CD8-positive, alpha-beta memory T cell (primary cell): ENCODE data around the gene DZIP1L. TPM values are rescaled to one million over a fixed set of nuclear protein-coding genes. Genes with fewer than 3 reads are reported as not detected.

Source experiments
- CTCF ChIA-PET: fragments of 350-600 bp; sonication (Branson Sonifier 250); formaldehyde crosslinking; loops from one replicate; lab custom pipeline; 2021; ENCODE audit warnings: antibody characterized with exemption; lab: Charles Lee
- POLR2A ChIA-PET: fragments of 350-600 bp; sonication (Branson Sonifier 250); formaldehyde crosslinking; loops from one replicate; lab custom pipeline; 2021; ENCODE audit warnings: antibody characterized with exemption; lab: Charles Lee
- DNase-seq, 5 donors: peaks; one replicate each; pipeline versions ENCODE4 v3.0.0 to v3.0.0-alpha.2; 2020 to 2022; ENCODE audit warnings: mixed read lengths in 1 of 5
- H3K27ac ChIP-seq: one replicate; pipeline ENCODE4 v1.7.0; 2013; ENCODE audit warnings: low read depth, mild to moderate bottlenecking, low read length, moderate library complexity
- H3K27me3 ChIP-seq: 2 replicates; pipeline ENCODE4 v1.7.0; 2013; ENCODE audit warnings: low read length, mild to moderate bottlenecking; ENCODE audit not compliant: insufficient read depth, poor library complexity, severe bottlenecking
- H3K36me3 ChIP-seq: 2 replicates; pipeline ENCODE4 v1.7.0; 2013; ENCODE audit warnings: mild to moderate bottlenecking, low read length, moderate library complexity; ENCODE audit not compliant: insufficient read depth
- H3K4me1 ChIP-seq: 2 replicates; pipeline ENCODE4 v1.7.0; 2013; ENCODE audit warnings: mild to moderate bottlenecking, low read length, moderate library complexity; ENCODE audit not compliant: insufficient read depth
- H3K4me3 ChIP-seq: 2 replicates; pipeline ENCODE4 v1.7.0; 2013; ENCODE audit warnings: mild to moderate bottlenecking, low read length
- H3K9me3 ChIP-seq: 2 replicates; pipeline ENCODE4 v1.7.0; 2013; ENCODE audit warnings: mild to moderate bottlenecking, low read length
- H3K27ac Mint-ChIP-seq, 8 donors: one replicate each; pipeline ENCODE4 v1.8.0; 2020 to 2021; ENCODE audit warnings: mixed read lengths in 8 of 8, mild to moderate bottlenecking in 6 of 8, inconsistent platforms in 3 of 8, moderate library complexity in 3 of 8
- H3K27me3 Mint-ChIP-seq, 2 donors: one replicate each; pipeline ENCODE4 v1.8.0; 2020 to 2021; ENCODE audit warnings: mixed read lengths in 2 of 2, mild to moderate bottlenecking in 1 of 2, moderate library complexity in 1 of 2
- H3K36me3 Mint-ChIP-seq, 3 donors: one replicate each; pipeline ENCODE4 v1.8.0; 2020 to 2021; ENCODE audit warnings: mixed read lengths in 3 of 3, inconsistent platforms in 1 of 3, mild to moderate bottlenecking in 1 of 3
- H3K4me1 Mint-ChIP-seq, 3 donors: one replicate each; pipeline ENCODE4 v1.8.0; 2020 to 2021; ENCODE audit warnings: mixed read lengths in 3 of 3, inconsistent platforms in 1 of 3, mild to moderate bottlenecking in 1 of 3
- H3K4me3 Mint-ChIP-seq, 7 donors: one replicate each; pipeline ENCODE4 v1.8.0; 2020 to 2021; ENCODE audit warnings: mixed read lengths in 7 of 7, mild to moderate bottlenecking in 6 of 7, moderate library complexity in 4 of 7, inconsistent platforms in 2 of 7
- H3K9me3 Mint-ChIP-seq, 5 donors: one replicate each; pipeline ENCODE4 v1.8.0; 2020 to 2022; ENCODE audit warnings: mixed read lengths in 5 of 5, mild to moderate bottlenecking in 3 of 5, moderate library complexity in 2 of 5, inconsistent platforms in 1 of 5
- polyA plus RNA-seq: library from polyadenylated mRNA; unstranded; fragments of 300-500 nt; fragmentation: Illumina TruSeq; gene quantifications from one replicate; pipeline ENCODE4 v1.2.3, GENCODE V29; 2021
- total RNA-seq, 2 experiments: library from RNA; stranded (reverse); gene quantifications; one replicate each; pipeline ENCODE4 v1.2.3, GENCODE V29; 2021

Gene DZIP1L
- total and polyA plus RNA-seq, 3 experiments from 2014 or later: 0.20 TPM; not detected in 2

DNA sequence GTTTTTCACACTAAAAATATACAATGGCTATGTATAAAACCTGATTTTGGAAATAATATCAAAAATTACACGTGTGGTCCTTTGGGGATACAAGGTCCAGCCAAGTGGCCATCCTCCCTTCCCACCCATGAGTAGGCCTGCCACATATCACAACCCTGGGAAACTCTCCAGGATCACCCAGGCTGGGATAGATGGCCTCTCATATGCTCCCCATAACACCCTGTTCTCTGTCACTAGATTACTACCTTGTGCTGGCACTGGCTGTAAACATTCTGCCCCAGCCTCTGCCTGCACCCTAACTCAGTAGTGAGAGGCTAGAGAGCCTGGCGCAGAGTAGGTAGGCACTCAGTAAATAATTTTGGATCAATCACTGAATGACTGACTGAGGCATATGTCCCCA lies 53.4 kb downstream of the DZIP1L start:
- Histone ChIP-seq H3K4me1 (no peaks in the 10 kb centered on the region), H3K27me3 (no peaks in the 10 kb centered on the region), H3K4me3 (no peak overlapping the region), H3K27ac (no peak overlapping the region), H3K9me3 (no peaks in the 10 kb centered on the region), H3K36me3 (no peaks in the 10 kb centered on the region)
- Mint-ChIP-seq H3K27ac (no peak overlapping the region), H3K36me3 (no peaks in the 10 kb centered on the region), H3K4me3 (no peak overlapping the region), H3K9me3 (no peaks in the 10 kb centered on the region), H3K4me1 (no peaks in the 10 kb centered on the region), H3K27me3 (peaks cover 2 to 4% of the 10 kb centered on the region in 2 donors)
- ChIA-PET POLR2A (no interaction called here), CTCF (no interaction called here)
- DNase-seq: no peak

GRCh38 chr3:138060792-138061191 lies 54.6 kb downstream of the DZIP1L start:
- CTCF ChIA-PET: no interaction called here
- DNase-seq: no peak
- H3K27me3 ChIP-seq: no peaks in the 10 kb centered on the region
- POLR2A ChIA-PET: no interaction called here
- Mint-ChIP-seq H3K9me3 (no peaks in the 10 kb centered on the region), H3K27me3 (peaks cover 2 to 4% of the 10 kb centered on the region in 2 donors), H3K4me1 (no peaks in the 10 kb centered on the region), H3K4me3 (no peak overlapping the region), H3K27ac (peak overlapping the region in 1 of 8 donors; percentile 58), H3K36me3 (no peaks in the 10 kb centered on the region)
- H3K36me3 ChIP-seq: no peaks in the 10 kb centered on the region
- H3K9me3 ChIP-seq: no peaks in the 10 kb centered on the region
- no peaks in the 10 kb centered on the region for H3K4me1 ChIP-seq
- H3K4me3 ChIP-seq: no peak overlapping the region
- no peak overlapping the region for H3K27ac ChIP-seq

DNA sequence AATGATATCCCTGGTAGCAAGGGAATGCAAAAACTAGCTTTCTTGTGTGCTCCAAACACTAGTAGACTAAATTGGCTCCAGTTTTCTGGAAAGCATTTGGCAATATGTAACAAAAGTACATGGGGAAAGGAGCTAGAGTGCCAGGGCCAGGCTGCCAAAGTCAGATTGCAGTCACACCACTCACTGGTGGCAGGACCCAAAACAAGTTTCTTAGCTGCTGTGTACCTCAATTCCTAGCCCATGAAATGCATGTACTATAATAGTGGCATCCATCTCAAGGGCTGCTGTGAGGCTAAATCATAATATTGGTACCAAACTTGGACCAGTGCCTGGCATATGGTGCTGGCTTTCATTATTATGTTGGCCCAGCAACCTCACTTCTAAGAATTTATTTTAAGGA lies 56.1 kb downstream of the DZIP1L start:
- Histone ChIP-seq H3K27ac (no peak overlapping the region), H3K36me3 (no peaks in the 10 kb centered on the region), H3K4me1 (no peaks in the 10 kb centered on the region), H3K9me3 (no peaks in the 10 kb centered on the region), H3K27me3 (no peaks in the 10 kb centered on the region), H3K4me3 (no peak overlapping the region)
- Mint-ChIP-seq H3K27ac (no peak overlapping the region), H3K4me1 (no peaks in the 10 kb centered on the region), H3K27me3 (peaks cover 3 to 16% of the 10 kb centered on the region in 2 donors), H3K4me3 (no peak overlapping the region), H3K36me3 (no peaks in the 10 kb centered on the region), H3K9me3 (no peaks in the 10 kb centered on the region)
- ChIA-PET CTCF (no interaction called here), POLR2A (no interaction called here)
- DNase-seq: no peak

GRCh38 chr3:138057384-138057783 lies 58.0 kb downstream of the DZIP1L start:
- POLR2A ChIA-PET: no interaction called here
- CTCF ChIA-PET: no interaction called here
- no peaks in the 10 kb centered on the region for H3K4me1 ChIP-seq
- Mint-ChIP-seq H3K4me1 (no peaks in the 10 kb centered on the region), H3K27me3 (peaks cover 8 to 33% of the 10 kb centered on the region in 2 donors), H3K36me3 (no peaks in the 10 kb centered on the region), H3K9me3 (peaks cover 0 to 2% (median 0%) of the 10 kb centered on the region in 5 donors), H3K4me3 (no peak overlapping the region), H3K27ac (no peak overlapping the region)
- H3K36me3 ChIP-seq: no peaks in the 10 kb centered on the region
- no peak overlapping the region for H3K27ac ChIP-seq
- no peak overlapping the region for H3K4me3 ChIP-seq
- no peaks in the 10 kb centered on the region for H3K9me3 ChIP-seq
- DNase-seq: no peak
- H3K27me3 ChIP-seq: no peaks in the 10 kb centered on the region

DNA sequence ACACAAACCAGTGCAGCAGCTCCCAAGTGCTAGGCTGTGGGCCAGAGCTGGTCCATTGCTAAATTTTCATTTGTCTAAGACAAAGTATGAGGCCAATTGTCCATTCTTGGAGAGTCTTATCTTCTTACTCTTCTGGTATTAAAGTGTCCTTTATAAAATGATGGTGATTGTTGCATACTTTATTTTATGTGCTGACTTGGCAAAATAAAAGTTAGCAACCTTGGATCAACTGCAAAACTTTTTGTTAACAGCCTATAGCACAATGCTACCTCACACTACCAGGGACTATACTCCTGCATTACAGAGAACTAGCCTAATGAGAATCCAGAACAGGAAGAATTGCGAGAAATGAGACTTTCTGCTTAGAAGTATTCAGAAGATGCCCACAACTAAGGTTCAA lies 61.4 kb downstream of the DZIP1L start:
- H3K4me3 ChIP-seq: no peak overlapping the region
- H3K4me1 ChIP-seq: no peaks in the 10 kb centered on the region
- no peak overlapping the region for H3K27ac ChIP-seq
- Mint-ChIP-seq H3K9me3 (peaks cover 0 to 5% (median 0%) of the 10 kb centered on the region in 5 donors), H3K4me1 (no peaks in the 10 kb centered on the region), H3K27me3 (peaks cover 8 to 35% of the 10 kb centered on the region in 2 donors), H3K27ac (no peak overlapping the region), H3K36me3 (no peaks in the 10 kb centered on the region), H3K4me3 (no peak overlapping the region)
- H3K27me3 ChIP-seq: no peaks in the 10 kb centered on the region
- CTCF ChIA-PET: no interaction called here
- H3K9me3 ChIP-seq: no peaks in the 10 kb centered on the region
- H3K36me3 ChIP-seq: no peaks in the 10 kb centered on the region
- POLR2A ChIA-PET: no interaction called here
- DNase-seq: no peak

- Histone ChIP-seq H3K4me3 (no peak overlapping the region), H3K9me3 (no peaks in the 10 kb centered on the region), H3K27me3 (no peaks in the 10 kb centered on the region), H3K27ac (no peak overlapping the region), H3K4me1 (no peaks in the 10 kb centered on the region), H3K36me3 (no peaks in the 10 kb centered on the region)
- H3K4me1 Mint-ChIP-seq: no peaks in the 10 kb centered on the region
- DNase-seq: no peak
- H3K4me3 Mint-ChIP-seq: no peak overlapping the region
- CTCF ChIA-PET: no interaction called here
- POLR2A ChIA-PET: no interaction called here
- H3K27ac Mint-ChIP-seq: peak overlapping the region in 1 of 8 donors; percentile 80
- H3K27me3 Mint-ChIP-seq: peaks cover 8 to 32% of the 10 kb centered on the region in 2 donors
- peaks cover 0 to 5% (median 2%) of the 10 kb centered on the region in 5 donors for H3K9me3 Mint-ChIP-seq
- H3K36me3 Mint-ChIP-seq: no peaks in the 10 kb centered on the region
These were observed 63.2 kb downstream of the DZIP1L start for GRCh38 chr3:138051947-138052802.

DNA sequence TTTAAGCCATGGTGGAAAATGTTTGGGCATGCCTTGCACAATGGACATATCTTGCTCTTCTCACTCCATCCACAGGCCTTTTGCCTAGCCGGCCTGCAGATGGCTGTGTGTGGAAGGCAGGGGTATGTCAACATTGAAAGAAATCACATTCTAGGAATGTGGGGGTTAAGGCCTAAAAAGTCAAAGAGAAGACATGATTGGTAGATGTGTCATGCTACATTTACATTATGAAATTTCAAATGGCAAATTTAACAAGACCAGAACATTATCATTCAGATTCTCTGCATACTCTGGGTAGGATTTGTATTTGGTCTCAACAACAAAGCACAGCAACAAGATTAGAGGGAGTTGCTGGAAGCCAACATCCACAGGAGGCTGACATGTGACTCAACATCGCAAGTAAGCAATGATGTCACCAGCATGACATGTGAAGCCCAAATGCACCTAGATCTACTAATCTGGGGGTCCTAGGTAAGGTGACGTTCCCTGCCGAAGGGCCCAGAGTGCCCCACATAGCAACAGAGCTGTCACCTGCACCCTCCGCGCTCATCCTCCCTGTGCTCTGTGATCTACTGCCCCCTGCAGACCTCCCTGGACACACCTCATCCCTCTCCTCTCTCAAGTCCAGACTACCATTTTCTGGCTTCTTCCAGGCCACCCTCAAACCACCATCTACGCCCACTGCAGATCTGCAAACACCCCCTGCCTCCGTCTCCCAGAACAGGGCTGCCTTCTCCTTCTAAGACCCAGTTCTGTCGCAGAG lies 66.1 kb downstream of the DZIP1L start:
- Mint-ChIP-seq H3K9me3 (peaks cover 0 to 5% (median 2%) of the 10 kb centered on the region in 5 donors), H3K27ac (no peak overlapping the region), H3K27me3 (peaks cover 12 to 37% of the 10 kb centered on the region in 2 donors), H3K36me3 (no peaks in the 10 kb centered on the region), H3K4me3 (no peak overlapping the region), H3K4me1 (no peaks in the 10 kb centered on the region)
- H3K36me3 ChIP-seq: no peaks in the 10 kb centered on the region
- DNase-seq: no peak
- no peak overlapping the region for H3K27ac ChIP-seq
- POLR2A ChIA-PET: no interaction called here
- no peaks in the 10 kb centered on the region for H3K4me1 ChIP-seq
- H3K27me3 ChIP-seq: no peaks in the 10 kb centered on the region
- H3K4me3 ChIP-seq: no peak overlapping the region
- CTCF ChIA-PET: no interaction called here
- H3K9me3 ChIP-seq: no peaks in the 10 kb centered on the region

DNA sequence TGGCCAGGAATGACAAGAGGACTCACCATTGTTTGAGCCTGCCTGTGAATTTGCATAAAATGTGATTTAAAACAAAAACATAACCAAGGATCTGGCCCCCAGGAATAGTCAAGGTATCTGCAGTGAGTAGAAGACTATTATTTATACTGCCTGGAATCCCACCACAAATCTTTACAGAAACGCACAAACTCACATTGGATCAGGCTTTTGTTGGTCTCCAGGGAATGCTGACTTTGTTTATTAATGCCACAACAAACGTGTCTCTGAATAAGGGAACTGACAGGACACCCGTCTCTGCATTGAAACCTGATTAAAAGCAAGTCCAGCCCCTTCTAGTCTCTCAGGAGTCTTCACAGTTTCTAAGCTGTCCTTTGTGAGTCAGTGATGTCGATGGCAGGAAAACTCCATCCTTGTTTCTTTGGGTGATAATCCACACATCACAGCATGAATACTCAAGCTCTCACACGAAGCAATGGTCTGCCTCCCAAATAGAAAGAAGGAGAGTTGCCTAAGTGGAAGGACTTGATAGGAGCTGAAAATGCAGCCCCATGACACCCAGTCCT lies 67.7 kb downstream of the DZIP1L start:
- H3K36me3 ChIP-seq: no peaks in the 10 kb centered on the region
- H3K27me3 ChIP-seq: no peaks in the 10 kb centered on the region
- H3K9me3 ChIP-seq: no peaks in the 10 kb centered on the region
- no peak overlapping the region for H3K4me3 ChIP-seq
- H3K4me1 ChIP-seq: no peaks in the 10 kb centered on the region
- H3K4me1 Mint-ChIP-seq: no peaks in the 10 kb centered on the region
- ChIA-PET POLR2A (no interaction called here), CTCF (no interaction called here)
- peaks cover 0 to 5% (median 2%) of the 10 kb centered on the region in 5 donors for H3K9me3 Mint-ChIP-seq
- H3K27me3 Mint-ChIP-seq: peaks cover 9 to 23% of the 10 kb centered on the region in 2 donors
- DNase-seq: no peak
- no peak overlapping the region for H3K27ac ChIP-seq
- no peak overlapping the region for H3K4me3 Mint-ChIP-seq
- H3K36me3 Mint-ChIP-seq: no peaks in the 10 kb centered on the region
- H3K27ac Mint-ChIP-seq: no peak overlapping the region
